ENCODE results near the gene NPIPB12.
"Not testable (repeated sequence)": the region's sequence is repeated elsewhere in the genome, so short reads cannot be mapped to it uniquely, and the experiment has no call there.

Gene NPIPB12

GRCh38 chr16:29506308-29506707 lies at the start of gene NPIPB12:
Gene NPIPB12, minus strand, starts transcription at chr16:29506408.
- not testable (repeated sequence) for TF ChIP-seq RAD21 (IDR thresholded peaks at IDR 0.05; ENCODE audit: low read depth); EP300 (IDR thresholded peaks at IDR 0.05; ENCODE audit: borderline replicate concordance); TAF1 (IDR thresholded peaks at IDR 0.05; ENCODE audit: low read depth)

DNA sequence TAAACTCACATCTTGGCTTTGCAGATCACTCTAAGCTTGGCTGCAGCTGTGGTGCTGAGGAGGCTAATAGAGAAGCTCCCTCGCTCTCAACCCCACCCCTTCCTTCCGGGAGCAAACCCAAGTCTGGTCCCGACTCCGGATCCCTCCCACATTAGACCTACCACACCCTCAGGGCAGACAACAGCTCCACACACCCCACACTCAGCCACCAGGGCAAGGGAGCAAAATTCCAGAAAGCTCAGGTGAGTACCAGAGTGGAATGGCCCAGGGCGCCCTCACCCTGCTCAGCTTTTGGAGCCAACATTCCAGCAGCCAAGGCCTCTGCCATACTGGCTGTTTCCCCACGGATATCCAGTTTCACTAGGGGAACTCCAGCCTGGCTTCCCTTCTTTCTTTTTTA lies 36.5 kb downstream of the NPIPB12 start:
- TF ChIP-seq TEAD4 (IDR thresholded peaks at IDR 0.05), result peak; percentile 31; the same call in 1 of the 2 replicates

DNA sequence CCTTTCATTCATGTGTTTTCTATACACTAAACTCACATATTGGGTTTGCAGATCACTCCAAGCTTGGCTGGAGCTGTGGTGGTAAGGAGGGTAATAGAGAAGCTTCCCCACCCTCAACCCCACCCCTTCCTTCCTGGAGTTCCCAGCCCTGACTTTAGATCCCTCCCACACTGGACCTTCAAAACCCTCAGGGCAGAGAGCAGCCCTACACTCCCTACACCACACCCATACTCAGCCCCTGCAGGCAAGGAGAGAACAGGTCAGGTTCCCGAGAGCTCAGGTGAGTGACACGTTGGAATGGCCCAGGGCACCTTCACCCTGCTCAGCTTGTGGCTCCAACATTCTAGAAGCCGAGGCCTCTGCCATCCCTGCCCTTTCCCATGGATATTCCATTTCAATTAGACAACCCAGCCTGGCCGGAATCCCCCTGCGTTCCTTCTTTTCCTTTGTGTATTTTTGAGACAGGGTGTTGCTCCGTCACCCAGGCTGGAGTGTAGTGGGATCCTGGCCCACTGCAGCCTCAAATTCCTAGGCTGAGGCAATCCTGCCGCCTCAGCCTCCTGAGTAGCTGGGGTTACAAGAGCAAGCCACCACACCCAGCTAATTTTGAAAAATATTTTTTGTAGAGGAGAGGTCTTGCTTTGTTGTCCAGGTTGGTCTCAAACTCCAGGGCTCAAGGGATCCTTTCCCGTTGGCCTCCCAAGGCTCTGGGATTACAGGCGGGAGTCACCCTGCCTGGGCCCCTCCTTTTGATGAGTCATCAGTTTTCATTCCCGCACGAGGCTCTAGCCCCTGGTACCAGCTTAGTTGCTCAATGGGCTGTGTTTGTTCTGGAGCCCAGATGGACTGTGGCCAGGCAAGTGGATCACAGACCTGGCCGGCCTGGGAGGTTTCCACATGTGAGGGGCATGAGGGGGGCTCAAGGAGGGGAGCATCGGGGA lies 46.2 kb downstream of the NPIPB12 start, which contains the start of gene SULT1A4:
Gene SULT1A4 (plus strand): TSS at position 208 of the 941 bp plus-strand sequence. CDS start 1,473 bp downstream, outside the sequence.
- TF ChIP-seq CEBPB (IDR thresholded peaks at IDR 0.05); CREB1 (IDR thresholded peaks at IDR 0.05; ENCODE audit: low read depth); NFIC (IDR thresholded peaks at IDR 0.05): not testable (repeated sequence)

GRCh38 chr16:29454269-29454668 lies 51.9 kb downstream of the NPIPB12 start, which contains the start of the genes BOLA2 and SLX1B:
Gene BOLA2, minus strand, starts transcription at chr16:29454351. Its CDS starts 98 bp downstream, at chr16:29454253.
Gene SLX1B, plus strand, starts transcription at chr16:29454533.
- TF ChIP-seq, protein P1, sequence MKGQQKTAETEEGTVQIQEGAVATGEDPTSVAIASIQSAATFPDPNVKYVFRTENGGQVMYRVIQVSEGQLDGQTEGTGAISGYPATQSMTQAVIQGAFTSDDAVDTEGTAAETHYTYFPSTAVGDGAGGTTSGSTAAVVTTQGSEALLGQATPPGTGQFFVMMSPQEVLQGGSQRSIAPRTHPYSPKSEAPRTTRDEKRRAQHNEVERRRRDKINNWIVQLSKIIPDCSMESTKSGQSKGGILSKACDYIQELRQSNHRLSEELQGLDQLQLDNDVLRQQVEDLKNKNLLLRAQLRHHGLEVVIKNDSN (IDR thresholded peaks at IDR 0.05), result not testable (repeated sequence)
- TF ChIP-seq CREB1 (IDR thresholded peaks at IDR 0.05; ENCODE audit: low read depth); EGR1 (IDR thresholded peaks at IDR 0.05): not testable (repeated sequence)

All from Ishikawa (cell line).